ENCODE data around the gene FBXW8. TPM values are rescaled to one million over a fixed set of nuclear protein-coding genes. Genes with fewer than 3 reads are reported as not detected.

The FBXW8 gene
- polyA plus RNA-seq, 3 donors: 2.0 to 5.2 (median 2.7) TPM

DNA sequence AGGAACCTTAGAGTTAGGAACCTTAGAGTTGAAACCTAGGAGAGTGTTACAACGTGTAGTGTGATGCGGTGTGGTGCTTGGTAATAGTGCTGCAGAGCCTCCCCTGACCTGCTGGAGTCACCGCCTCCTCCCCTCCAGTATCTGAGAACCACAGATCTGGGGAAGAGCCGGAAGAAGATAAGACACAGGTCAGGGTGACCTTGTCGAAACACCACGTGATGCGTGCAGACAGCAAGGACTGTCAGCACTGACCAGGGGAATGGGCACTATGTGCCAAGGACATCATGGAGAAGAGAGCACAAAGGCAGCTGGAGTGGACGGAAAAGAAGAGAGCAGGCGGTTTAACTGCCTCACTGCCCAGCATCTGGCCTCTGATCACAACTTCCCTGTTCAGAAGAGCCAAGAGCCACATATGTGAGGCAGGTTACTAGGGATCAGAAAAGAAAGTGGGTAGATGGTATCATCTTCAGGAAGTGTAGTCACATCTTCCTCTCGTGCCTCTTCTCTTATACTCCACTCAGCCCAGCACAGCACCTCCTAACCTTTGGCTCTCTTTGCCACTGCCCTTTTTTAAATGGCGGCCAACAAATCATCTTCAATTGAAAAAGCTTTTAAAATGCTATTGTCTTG lies 94.8 kb downstream of the FBXW8 start:
- H3K36me3 Mint-ChIP-seq: peaks cover 36 to 45% of the 10 kb centered on the region in 2 donors
- Histone ChIP-seq H3K4me1 (ENCODE audit: control insufficient read depth in 1 of 2, insufficient read depth in 2 of 2, low read length in 2 of 2) (no peaks in the 10 kb centered on the region), H3K27me3 (ENCODE audit: control insufficient read depth in 2 of 2, insufficient read depth in 2 of 2, low read length in 2 of 2) (no peaks in the 10 kb centered on the region), H3K4me3 (replicated peaks in 1 of 3; ENCODE audit: low read depth in 2 of 3, low read length in 3 of 3) (no peak overlapping the region), H3K9me3 (replicated peaks in 1 of 2; ENCODE audit: control insufficient read depth in 1 of 2, insufficient read depth in 1 of 2, low read length in 2 of 2) (no peaks in the 10 kb centered on the region), H3K79me2 (ENCODE audit: insufficient read depth, low read length) (no peaks in the 10 kb centered on the region), H3K36me3 (replicated peaks in 1 of 2; ENCODE audit: control insufficient read depth in 1 of 2, insufficient read depth in 2 of 2, low read length in 2 of 2) (peaks cover 14 to 58% of the 10 kb centered on the region in 2 donors), H3K4me2 (replicated peaks; ENCODE audit: extremely low read depth, low read length, poor library complexity, severe bottlenecking) (no peak overlapping the region), H3K27ac (ENCODE audit: low read depth in 1 of 2, low read length in 2 of 2) (no peak overlapping the region), H2AFZ (ENCODE audit: insufficient read depth, low read depth, low read length, poor library complexity, severe bottlenecking) (no peak overlapping the region), H3K9ac (ENCODE audit: insufficient read depth, low read length, poor library complexity, severe bottlenecking) (no peak overlapping the region), H4K20me1 (ENCODE audit: insufficient read depth, low read length) (no peaks in the 10 kb centered on the region)
- H3K4me1 Mint-ChIP-seq: no peaks in the 10 kb centered on the region
- no peak for DNase-seq
- intact Hi-C loops (cut with micrococcal nuclease): no loop called here
- peaks cover 0 to 3% (median 2%) of the 10 kb centered on the region in 3 donors for H3K27me3 Mint-ChIP-seq (ENCODE audit: low read depth in 3 of 3)
- H3K4me3 Mint-ChIP-seq: no peak overlapping the region
- peaks cover 0 to 3% (median 0%) of the 10 kb centered on the region in 7 donors for H3K9me3 Mint-ChIP-seq
- 100% methylated on average over 6 of the region's 11 CpGs for WGBS (ENCODE audit: insufficient coverage)
- H3K27ac Mint-ChIP-seq: no peak overlapping the region
- no peak for TF ChIP-seq CTCF (IDR thresholded peaks at IDR 0.05)

DNA sequence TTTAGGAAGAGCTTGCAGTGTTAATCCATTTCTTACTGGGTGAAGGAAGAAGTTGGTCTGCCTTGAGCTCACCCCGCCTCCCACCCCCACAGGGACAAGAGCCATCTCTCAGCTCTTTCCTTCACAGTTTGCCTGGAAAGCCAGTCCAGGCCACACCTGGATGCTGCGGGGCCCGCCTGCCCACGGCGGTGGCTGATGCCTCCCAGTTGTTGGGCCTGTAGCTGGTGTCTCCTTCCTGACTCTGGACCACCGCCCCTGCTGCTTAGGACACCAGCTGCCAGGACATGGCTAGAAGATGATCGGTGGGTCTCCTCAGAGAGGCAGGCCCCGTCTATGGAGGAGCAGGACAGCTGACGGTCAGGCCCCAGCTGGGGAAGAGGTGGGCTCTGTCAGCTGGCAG lies 95.6 kb downstream of the FBXW8 start:
- Mint-ChIP-seq H3K36me3 (peaks cover 41 to 49% of the 10 kb centered on the region in 2 donors), H3K4me1 (no peaks in the 10 kb centered on the region), H3K4me3 (no peak overlapping the region), H3K27ac (no peak overlapping the region), H3K9me3 (peaks cover 0 to 3% (median 0%) of the 10 kb centered on the region in 7 donors), H3K27me3 (ENCODE audit: low read depth in 3 of 3) (peaks cover 0 to 3% (median 2%) of the 10 kb centered on the region in 3 donors)
- Histone ChIP-seq H3K36me3 (replicated peaks in 1 of 2; ENCODE audit: control insufficient read depth in 1 of 2, insufficient read depth in 2 of 2, low read length in 2 of 2) (peaks cover 14 to 63% of the 10 kb centered on the region in 2 donors), H3K27ac (ENCODE audit: low read depth in 1 of 2, low read length in 2 of 2) (no peak overlapping the region), H3K27me3 (ENCODE audit: control insufficient read depth in 2 of 2, insufficient read depth in 2 of 2, low read length in 2 of 2) (no peaks in the 10 kb centered on the region), H3K79me2 (ENCODE audit: insufficient read depth, low read length) (no peaks in the 10 kb centered on the region), H3K9me3 (replicated peaks in 1 of 2; ENCODE audit: control insufficient read depth in 1 of 2, insufficient read depth in 1 of 2, low read length in 2 of 2) (no peaks in the 10 kb centered on the region), H3K4me2 (replicated peaks; ENCODE audit: extremely low read depth, low read length, poor library complexity, severe bottlenecking) (no peak overlapping the region), H3K9ac (ENCODE audit: insufficient read depth, low read length, poor library complexity, severe bottlenecking) (no peak overlapping the region), H3K4me3 (replicated peaks in 1 of 3; ENCODE audit: low read depth in 2 of 3, low read length in 3 of 3) (no peak overlapping the region), H2AFZ (ENCODE audit: insufficient read depth, low read depth, low read length, poor library complexity, severe bottlenecking) (no peak overlapping the region), H4K20me1 (ENCODE audit: insufficient read depth, low read length) (no peaks in the 10 kb centered on the region), H3K4me1 (ENCODE audit: control insufficient read depth in 1 of 2, insufficient read depth in 2 of 2, low read length in 2 of 2) (no peaks in the 10 kb centered on the region)
- TF ChIP-seq CTCF (IDR thresholded peaks at IDR 0.05): no peak
- 98% methylated on average over 8 of the region's 9 CpGs for WGBS (ENCODE audit: insufficient coverage)
- DNase-seq: no peak
- intact Hi-C loops (cut with micrococcal nuclease): no loop called here

Measured in CD14-positive monocyte (primary cell).